ENCODE results near the gene S100P.

GRCh38 chr4:6710996-6711395 lies 17.3 kb downstream of the S100P start:
- no peak for TF ChIP-seq POLR2A (IDR thresholded peaks at IDR 0.05; ENCODE audit: low read depth, low read length)
- TF ChIP-seq POLR2AphosphoS5 (IDR thresholded peaks at IDR 0.05; ENCODE audit: low read depth, low read length), result no peak
- TF ChIP-seq TAF1 (IDR thresholded peaks at IDR 0.05; ENCODE audit: low read depth, low read length), result no peak
- no peak for TF ChIP-seq SPI1 (IDR thresholded peaks at IDR 0.05; ENCODE audit: low read depth, low read length)
- TF ChIP-seq POU2F2 (IDR thresholded peaks at IDR 0.05; ENCODE audit: low read depth, low read length), result no peak

All from GM12891 (cell line).